GM21515 (cell line): ENCODE measurements around the gene HPS5.

ENCODE experiments used
- ATAC-seq: cut with Tn5 transposase; IDR thresholded peaks from one replicate; pipeline ENCODE4 v1.9.1; 2021; ENCODE audit not compliant: unreplicated experiment

Gene HPS5

GRCh38 chr11:18239655-18240054 lies 82.3 kb downstream of the HPS5 start:
- no peak for ATAC-seq

- ATAC-seq = no peak
Observed at GRCh38 chr11:18236664-18237356, 85.1 kb downstream of the HPS5 start, which contains the start of gene SAA4. Gene SAA4 (minus strand): TSS chr11:18236802. CDS start chr11:18235926, 876 bp downstream.

- ATAC-seq = no peak
Observed at GRCh38 chr11:18235394-18236334, 86.3 kb downstream of the HPS5 start.

- no peak for ATAC-seq
Observed at GRCh38 chr11:18233912-18234311, 88.0 kb downstream of the HPS5 start.

GRCh38 chr11:18230859-18231258 lies 91.1 kb downstream of the HPS5 start:
- ATAC-seq = no peak

- ATAC-seq = peak; percentile 95
Observed at GRCh38 chr11:18229501-18229900, 92.4 kb downstream of the HPS5 start.
